Measurements from ENCODE around the gene UNC5B.
A peak's percentile ranks its signal among the peaks of the same experiment; 100 is the strongest.
"Not testable (repeated sequence)": the region's sequence is repeated elsewhere in the genome, so short reads cannot be mapped to it uniquely, and the experiment has no call there.

Gene UNC5B

GRCh38 chr10:71295641-71296040, 83.3 kb downstream of the UNC5B start:
- ATAC-seq (replicated peaks; ENCODE audit: extremely low read depth, poor library complexity, severe bottlenecking) (no peak), DNase-seq (ENCODE audit: low spot score in 2 of 2) (no peak)
- no peak overlapping the region for H3K4me3 Mint-ChIP-seq
- H3K36me3 Mint-ChIP-seq (ENCODE audit: insufficient read depth), result peaks cover 2% of the 10 kb centered on the region
- no peaks in the 10 kb centered on the region for H3K4me1 Mint-ChIP-seq
- no peaks in the 10 kb centered on the region for H3K9me3 Mint-ChIP-seq
- H3K27ac Mint-ChIP-seq (ENCODE audit: low read depth), result no peak overlapping the region
- H3K27me3 Mint-ChIP-seq, result peaks cover 20% of the 10 kb centered on the region

GRCh38 chr10:71296086-71296485, 83.7 kb downstream of the UNC5B start:
- Mint-ChIP-seq H3K36me3 (ENCODE audit: insufficient read depth) (peaks cover 2% of the 10 kb centered on the region), H3K27ac (ENCODE audit: low read depth) (no peak overlapping the region), H3K4me3 (no peak overlapping the region), H3K4me1 (no peaks in the 10 kb centered on the region), H3K9me3 (no peaks in the 10 kb centered on the region), H3K27me3 (peaks cover 20% of the 10 kb centered on the region)
- DNase-seq (ENCODE audit: low spot score in 2 of 2) (no peak), ATAC-seq (replicated peaks; ENCODE audit: extremely low read depth, poor library complexity, severe bottlenecking) (no peak)

- not testable (repeated sequence) for H3K4me1 Mint-ChIP-seq; ATAC-seq (replicated peaks; ENCODE audit: extremely low read depth, poor library complexity, severe bottlenecking); H3K9me3 Mint-ChIP-seq; H3K4me3 Mint-ChIP-seq; DNase-seq (ENCODE audit: low spot score in 2 of 2); H3K36me3 Mint-ChIP-seq (ENCODE audit: insufficient read depth); H3K27ac Mint-ChIP-seq (ENCODE audit: low read depth)
- peaks cover 21% of the 10 kb centered on the region for H3K27me3 Mint-ChIP-seq
These were observed 84.4 kb downstream of the UNC5B start for GRCh38 chr10:71296811-71297210.

- no peak for DNase-seq (ENCODE audit: low spot score in 2 of 2)
- ATAC-seq (replicated peaks; ENCODE audit: extremely low read depth, poor library complexity, severe bottlenecking), result no peak
- H3K4me3 Mint-ChIP-seq, result no peak overlapping the region
- no peak overlapping the region for H3K27ac Mint-ChIP-seq (ENCODE audit: low read depth)
- no peaks in the 10 kb centered on the region for H3K4me1 Mint-ChIP-seq
- H3K36me3 Mint-ChIP-seq (ENCODE audit: insufficient read depth), result peaks cover 2% of the 10 kb centered on the region
- peaks cover 26% of the 10 kb centered on the region for H3K27me3 Mint-ChIP-seq
- no peaks in the 10 kb centered on the region for H3K9me3 Mint-ChIP-seq
These were observed 85.0 kb downstream of the UNC5B start for GRCh38 chr10:71297343-71297742.

- ATAC-seq (replicated peaks; ENCODE audit: extremely low read depth, poor library complexity, severe bottlenecking) (no peak), DNase-seq (ENCODE audit: low spot score in 2 of 2) (no peak)
- no peaks in the 10 kb centered on the region for H3K9me3 Mint-ChIP-seq
- H3K27me3 Mint-ChIP-seq, result peaks cover 41% of the 10 kb centered on the region
- H3K27ac Mint-ChIP-seq (ENCODE audit: low read depth), result no peak overlapping the region
- peaks cover 2% of the 10 kb centered on the region for H3K36me3 Mint-ChIP-seq (ENCODE audit: insufficient read depth)
- H3K4me3 Mint-ChIP-seq, result no peak overlapping the region
- no peaks in the 10 kb centered on the region for H3K4me1 Mint-ChIP-seq
These were observed 86.9 kb downstream of the UNC5B start for GRCh38 chr10:71299071-71299785.

- no peaks in the 10 kb centered on the region for H3K9me3 Mint-ChIP-seq
- H3K4me3 Mint-ChIP-seq, result no peak overlapping the region
- no peaks in the 10 kb centered on the region for H3K4me1 Mint-ChIP-seq
- peaks cover 2% of the 10 kb centered on the region for H3K36me3 Mint-ChIP-seq (ENCODE audit: insufficient read depth)
- no peak for ATAC-seq (replicated peaks; ENCODE audit: extremely low read depth, poor library complexity, severe bottlenecking)
- H3K27ac Mint-ChIP-seq (ENCODE audit: low read depth), result no peak overlapping the region
- H3K27me3 Mint-ChIP-seq, result peaks cover 38% of the 10 kb centered on the region
- no peak for DNase-seq (ENCODE audit: low spot score in 2 of 2)
These were observed 88.4 kb downstream of the UNC5B start for GRCh38 chr10:71300555-71301370.

- H3K4me1 Mint-ChIP-seq, result no peaks in the 10 kb centered on the region
- peaks cover under 1% of the 10 kb centered on the region for H3K36me3 Mint-ChIP-seq (ENCODE audit: insufficient read depth)
- DNase-seq (ENCODE audit: low spot score in 2 of 2), result no peak
- ATAC-seq (replicated peaks; ENCODE audit: extremely low read depth, poor library complexity, severe bottlenecking), result no peak
- no peaks in the 10 kb centered on the region for H3K9me3 Mint-ChIP-seq
- H3K27ac Mint-ChIP-seq (ENCODE audit: low read depth), result no peak overlapping the region
- peaks cover 38% of the 10 kb centered on the region for H3K27me3 Mint-ChIP-seq
- no peak overlapping the region for H3K4me3 Mint-ChIP-seq
These were observed 89.1 kb downstream of the UNC5B start for GRCh38 chr10:71301371-71301916.

GRCh38 chr10:71302451-71302850, 90.1 kb downstream of the UNC5B start:
- H3K4me1 Mint-ChIP-seq, result no peaks in the 10 kb centered on the region
- ATAC-seq (replicated peaks; ENCODE audit: extremely low read depth, poor library complexity, severe bottlenecking) (no peak), DNase-seq (ENCODE audit: low spot score in 2 of 2) (no peak)
- peaks cover 38% of the 10 kb centered on the region for H3K27me3 Mint-ChIP-seq
- no peak overlapping the region for H3K27ac Mint-ChIP-seq (ENCODE audit: low read depth)
- H3K4me3 Mint-ChIP-seq, result no peak overlapping the region
- no peaks in the 10 kb centered on the region for H3K9me3 Mint-ChIP-seq
- no peaks in the 10 kb centered on the region for H3K36me3 Mint-ChIP-seq (ENCODE audit: insufficient read depth)

GRCh38 chr10:71302874-71303568, 90.7 kb downstream of the UNC5B start:
- no peak overlapping the region for H3K27ac Mint-ChIP-seq (ENCODE audit: low read depth)
- DNase-seq (ENCODE audit: low spot score in 2 of 2) (no peak), ATAC-seq (replicated peaks; ENCODE audit: extremely low read depth, poor library complexity, severe bottlenecking) (peak; percentile 54)

GRCh38 chr10:71303569-71303907, 91.2 kb downstream of the UNC5B start:
- H3K36me3 Mint-ChIP-seq (ENCODE audit: insufficient read depth), result no peaks in the 10 kb centered on the region
- no peak for ATAC-seq (replicated peaks; ENCODE audit: extremely low read depth, poor library complexity, severe bottlenecking)
- H3K9me3 Mint-ChIP-seq, result no peaks in the 10 kb centered on the region
- no peaks in the 10 kb centered on the region for H3K4me1 Mint-ChIP-seq
- DNase-seq (ENCODE audit: low spot score in 2 of 2), result no peak
- H3K4me3 Mint-ChIP-seq, result no peak overlapping the region
- H3K27ac Mint-ChIP-seq (ENCODE audit: low read depth), result no peak overlapping the region
- H3K27me3 Mint-ChIP-seq, result peaks cover 38% of the 10 kb centered on the region

More at GRCh38 chr10:71302874-71303568, 90.7 kb downstream of the UNC5B start:
- no peaks in the 10 kb centered on the region for H3K36me3 Mint-ChIP-seq (ENCODE audit: insufficient read depth)
- H3K27me3 Mint-ChIP-seq, result peaks cover 38% of the 10 kb centered on the region
- H3K4me3 Mint-ChIP-seq, result no peak overlapping the region
- H3K9me3 Mint-ChIP-seq, result no peaks in the 10 kb centered on the region
- no peaks in the 10 kb centered on the region for H3K4me1 Mint-ChIP-seq

- H3K27me3 Mint-ChIP-seq, result peaks cover 35% of the 10 kb centered on the region
These were observed 92.5 kb downstream of the UNC5B start for GRCh38 chr10:71304914-71305313.

GRCh38 chr10:71306979-71307378, 94.6 kb downstream of the UNC5B start:
- no peak for ATAC-seq (replicated peaks; ENCODE audit: extremely low read depth, poor library complexity, severe bottlenecking)
- Mint-ChIP-seq H3K9me3 (no peaks in the 10 kb centered on the region), H3K27me3 (peaks cover 41% of the 10 kb centered on the region), H3K27ac (ENCODE audit: low read depth) (no peak overlapping the region), H3K4me3 (no peak overlapping the region), H3K36me3 (ENCODE audit: insufficient read depth) (peaks cover 1% of the 10 kb centered on the region), H3K4me1 (no peaks in the 10 kb centered on the region)
- DNase-seq (ENCODE audit: low spot score in 2 of 2), result no peak

More at GRCh38 chr10:71304914-71305313, 92.5 kb downstream of the UNC5B start:
- Mint-ChIP-seq H3K27ac (ENCODE audit: low read depth) (no peak overlapping the region), H3K9me3 (no peaks in the 10 kb centered on the region), H3K4me1 (no peaks in the 10 kb centered on the region), H3K4me3 (no peak overlapping the region), H3K36me3 (ENCODE audit: insufficient read depth) (no peaks in the 10 kb centered on the region)
- DNase-seq (ENCODE audit: low spot score in 2 of 2) (no peak), ATAC-seq (replicated peaks; ENCODE audit: extremely low read depth, poor library complexity, severe bottlenecking) (no peak)

Data from central memory CD8-positive, alpha-beta T cell (primary cell).